Right lobe of liver (tissue), 4 donors: ENCODE data around the gene ADNP.

ENCODE experiments used
- POLR2A ChIP-seq: fragments of 450-650 bp; IDR thresholded peaks from one replicate; pipeline ENCODE4 v1.6.1; 2017; ENCODE audit warnings: antibody characterized with exemption, mild to moderate bottlenecking
- TF ChIP-seq, protein P1 (sequence below), 4 donors: fragments of 200-600 bp in 3 of 4; fragments of 450-650 bp in 1 of 4; IDR thresholded peaks; one replicate each; pipeline versions ENCODE4 v1.5.1 to v1.8.0; 2016 to 2022; ENCODE audit warnings: antibody characterized with exemption in 4 of 4, mild to moderate bottlenecking in 2 of 4
- donor health status: DM: no; HTN: no; CAD: no.
- donor health status: DM: no; HTN: no; CAD: no.
- donor health status: DM: no; HTN: yes; CAD: no.

DNA sequence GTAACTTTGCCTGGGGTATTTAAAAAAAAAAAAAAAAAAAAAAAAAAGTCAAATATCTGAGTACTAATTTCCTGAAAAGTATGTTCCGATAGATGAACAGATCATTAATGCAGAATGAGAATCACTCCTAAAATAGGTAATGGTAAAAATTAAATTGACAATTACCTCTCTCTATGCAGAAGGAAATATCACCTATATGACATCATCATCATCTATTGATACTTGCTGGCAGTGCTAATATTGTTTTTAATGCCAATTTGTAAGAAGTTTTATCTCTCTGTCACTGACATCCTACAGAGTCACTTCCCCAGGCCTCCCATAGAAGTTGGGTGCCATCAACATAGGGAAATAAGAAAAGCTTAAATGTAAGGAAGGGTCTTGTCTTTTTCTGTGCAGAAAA lies 29.9 kb downstream of the ADNP start:
- TF ChIP-seq, protein P1, sequence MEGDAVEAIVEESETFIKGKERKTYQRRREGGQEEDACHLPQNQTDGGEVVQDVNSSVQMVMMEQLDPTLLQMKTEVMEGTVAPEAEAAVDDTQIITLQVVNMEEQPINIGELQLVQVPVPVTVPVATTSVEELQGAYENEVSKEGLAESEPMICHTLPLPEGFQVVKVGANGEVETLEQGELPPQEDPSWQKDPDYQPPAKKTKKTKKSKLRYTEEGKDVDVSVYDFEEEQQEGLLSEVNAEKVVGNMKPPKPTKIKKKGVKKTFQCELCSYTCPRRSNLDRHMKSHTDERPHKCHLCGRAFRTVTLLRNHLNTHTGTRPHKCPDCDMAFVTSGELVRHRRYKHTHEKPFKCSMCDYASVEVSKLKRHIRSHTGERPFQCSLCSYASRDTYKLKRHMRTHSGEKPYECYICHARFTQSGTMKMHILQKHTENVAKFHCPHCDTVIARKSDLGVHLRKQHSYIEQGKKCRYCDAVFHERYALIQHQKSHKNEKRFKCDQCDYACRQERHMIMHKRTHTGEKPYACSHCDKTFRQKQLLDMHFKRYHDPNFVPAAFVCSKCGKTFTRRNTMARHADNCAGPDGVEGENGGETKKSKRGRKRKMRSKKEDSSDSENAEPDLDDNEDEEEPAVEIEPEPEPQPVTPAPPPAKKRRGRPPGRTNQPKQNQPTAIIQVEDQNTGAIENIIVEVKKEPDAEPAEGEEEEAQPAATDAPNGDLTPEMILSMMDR (IDR thresholded peaks at IDR 0.05), result no peak
- TF ChIP-seq POLR2A, result no peak
